Measurements from ENCODE around the gene CLSTN3.

CLSTN3 gene

DNA sequence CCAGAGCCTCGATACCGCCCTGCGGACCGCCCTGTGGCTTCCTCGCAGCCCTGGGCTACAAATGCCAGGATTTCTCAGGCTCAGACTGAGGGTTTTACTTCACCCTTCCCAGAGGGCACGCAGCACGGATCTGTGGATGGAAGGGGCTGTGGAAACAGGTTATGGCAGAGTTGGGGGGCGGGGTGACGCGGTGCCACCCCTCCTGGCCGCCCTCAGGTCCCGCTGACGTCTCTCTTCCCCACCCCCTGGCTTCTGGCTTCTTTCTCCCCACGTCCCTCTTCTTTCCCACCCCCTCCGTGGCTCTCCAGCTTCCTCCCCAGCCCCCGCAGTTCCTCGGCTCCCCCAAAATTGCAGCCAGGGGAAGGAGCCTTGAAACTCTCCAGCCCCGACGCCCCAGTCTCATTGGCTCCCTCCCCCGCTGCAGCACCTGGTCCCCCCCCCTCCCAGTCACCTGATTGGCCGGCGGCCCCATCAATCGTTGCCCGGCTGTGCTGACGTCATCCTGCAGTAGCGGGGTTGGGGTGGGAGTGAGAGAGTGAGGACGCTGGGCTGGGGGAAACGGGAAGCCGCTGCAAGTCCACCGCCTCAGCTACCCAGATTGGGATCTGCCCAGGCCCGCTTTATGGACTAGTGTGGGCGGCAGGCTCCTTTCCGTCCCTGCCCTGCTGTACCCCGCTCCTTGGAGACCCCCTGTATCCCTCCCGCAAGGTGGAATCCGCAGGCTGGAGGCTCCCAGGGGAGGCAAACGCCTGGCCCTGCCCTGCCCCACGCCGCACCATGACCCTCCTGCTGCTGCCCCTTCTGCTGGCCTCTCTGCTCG, at the start of gene CLSTN3:
Gene CLSTN3 (plus strand): TSS at position 500 of the 820 bp plus-strand sequence. CDS start 278 bp downstream, at position 778.
- Mint-ChIP-seq H3K27me3 (ENCODE audit: low read depth, poor library complexity) (peaks cover 20% of the 10 kb centered on the region), H3K9me3 (no peaks in the 10 kb centered on the region), H3K4me1 (peaks cover 54% of the 10 kb centered on the region), H3K27ac (no peak within 1 kb of the TSS), H3K4me3 (peak within 1 kb of the TSS; percentile 99), H3K36me3 (ENCODE audit: low read depth) (peaks cover 21% of the 10 kb centered on the region)
- TF ChIP-seq CTCF (IDR thresholded peaks at IDR 0.05), result no peak
- peak; percentile 91 for DNase-seq

GRCh38 chr12:7081037-7081436, 49.1 kb upstream of the CLSTN3 start:
- Mint-ChIP-seq H3K4me1 (no peaks in the 10 kb centered on the region), H3K27ac (no peak overlapping the region), H3K36me3 (ENCODE audit: low read depth) (peaks cover 7% of the 10 kb centered on the region), H3K4me3 (no peak overlapping the region), H3K9me3 (peaks cover 6% of the 10 kb centered on the region), H3K27me3 (ENCODE audit: low read depth, poor library complexity) (peaks cover 6% of the 10 kb centered on the region)
- DNase-seq, result no peak
- no peak for TF ChIP-seq CTCF (IDR thresholded peaks at IDR 0.05)

GRCh38 chr12:7083125-7083524, 47.0 kb upstream of the CLSTN3 start:
- Mint-ChIP-seq H3K27me3 (ENCODE audit: low read depth, poor library complexity) (peaks cover 5% of the 10 kb centered on the region), H3K4me3 (no peak overlapping the region), H3K4me1 (no peaks in the 10 kb centered on the region), H3K36me3 (ENCODE audit: low read depth) (peaks cover 7% of the 10 kb centered on the region), H3K9me3 (peaks cover 6% of the 10 kb centered on the region), H3K27ac (no peak overlapping the region)
- no peak for DNase-seq
- TF ChIP-seq CTCF (IDR thresholded peaks at IDR 0.05), result no peak

DNA sequence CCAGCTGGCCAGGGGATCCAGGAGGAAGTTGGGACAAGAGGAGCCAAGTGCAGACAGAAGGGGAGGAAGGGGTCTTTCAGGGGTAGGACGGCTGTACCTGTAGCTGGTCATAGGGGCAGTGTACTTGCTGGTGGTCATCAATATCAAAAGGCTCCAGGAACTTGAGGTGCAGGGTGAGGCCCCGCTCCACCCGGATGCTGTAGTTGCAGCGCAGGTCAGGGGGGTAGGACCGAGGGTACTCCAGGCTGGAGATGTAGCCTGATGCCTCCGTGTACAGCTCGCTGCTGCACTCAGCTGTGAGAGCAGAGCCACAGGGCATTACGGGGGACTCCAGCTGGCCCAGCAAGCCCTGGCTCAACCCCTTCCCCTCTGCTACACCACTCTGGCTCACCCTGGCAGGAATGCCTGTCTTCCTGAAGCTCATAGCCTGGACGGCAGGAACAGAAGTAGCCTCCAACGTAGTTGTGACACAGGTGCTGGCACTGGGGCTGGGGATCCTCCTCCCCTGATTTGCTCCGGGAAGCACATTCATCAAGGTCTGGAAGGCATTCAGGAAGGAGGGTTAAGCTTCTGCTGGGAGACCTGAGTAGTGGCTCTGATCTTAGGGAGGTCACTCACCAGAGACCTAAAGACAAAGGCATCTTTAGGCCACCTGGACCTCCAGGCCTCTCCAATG, 40.8 kb upstream of the CLSTN3 start:
- H3K27me3 Mint-ChIP-seq (ENCODE audit: low read depth, poor library complexity), result peaks cover 18% of the 10 kb centered on the region
- H3K27ac Mint-ChIP-seq, result no peak overlapping the region
- DNase-seq, result no peak
- H3K4me3 Mint-ChIP-seq, result no peak overlapping the region
- TF ChIP-seq CTCF (IDR thresholded peaks at IDR 0.05), result no peak
- peaks cover 27% of the 10 kb centered on the region for H3K4me1 Mint-ChIP-seq
- no peaks in the 10 kb centered on the region for H3K36me3 Mint-ChIP-seq (ENCODE audit: low read depth)
- H3K9me3 Mint-ChIP-seq, result no peaks in the 10 kb centered on the region

GRCh38 chr12:7090222-7090998, 39.8 kb upstream of the CLSTN3 start:
- Mint-ChIP-seq H3K9me3 (no peaks in the 10 kb centered on the region), H3K4me3 (no peak overlapping the region), H3K36me3 (ENCODE audit: low read depth) (no peaks in the 10 kb centered on the region), H3K27ac (no peak overlapping the region), H3K27me3 (ENCODE audit: low read depth, poor library complexity) (peaks cover 21% of the 10 kb centered on the region), H3K4me1 (peaks cover 27% of the 10 kb centered on the region)
- DNase-seq, result no peak
- TF ChIP-seq CTCF (IDR thresholded peaks at IDR 0.05), result no peak
